ENCODE results near the gene CYP2C9. TPM values are rescaled to one million over a fixed set of nuclear protein-coding genes. Genes with fewer than 3 reads are reported as not detected.
A peak's percentile ranks its signal among the peaks of the same experiment; 100 is the strongest.

The CYP2C9 gene
- polyA plus RNA-seq, 1 donor from 2014 or later: not detected

DNA sequence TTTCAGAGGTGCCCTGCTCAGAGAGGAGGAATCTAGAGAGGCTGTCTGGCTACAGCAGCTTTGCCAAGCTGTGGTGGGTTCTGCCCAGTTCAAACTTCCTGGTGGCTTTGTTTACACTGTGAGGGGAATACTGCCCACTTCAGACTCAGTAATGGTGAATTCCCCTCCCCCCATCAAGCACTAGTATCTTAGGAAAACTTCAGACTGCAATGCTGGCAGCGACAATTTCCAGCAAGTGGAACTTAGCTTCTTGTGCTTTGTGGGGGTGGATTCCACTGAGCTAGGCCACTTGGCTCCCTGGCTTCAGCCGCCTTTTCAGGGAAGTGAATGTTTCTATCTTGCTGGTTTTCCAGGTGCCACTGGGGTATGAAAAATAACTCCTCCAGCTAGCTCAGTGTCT is 88.0 kb downstream of the CYP2C9 start:
- H3K9me2 ChIP-seq (ENCODE audit: insufficient read depth, low read length): no peaks in the 10 kb centered on the region
- no peaks in the 10 kb centered on the region for H4K20me1 ChIP-seq (ENCODE audit: insufficient read depth)
- TF ChIP-seq, protein P1, sequence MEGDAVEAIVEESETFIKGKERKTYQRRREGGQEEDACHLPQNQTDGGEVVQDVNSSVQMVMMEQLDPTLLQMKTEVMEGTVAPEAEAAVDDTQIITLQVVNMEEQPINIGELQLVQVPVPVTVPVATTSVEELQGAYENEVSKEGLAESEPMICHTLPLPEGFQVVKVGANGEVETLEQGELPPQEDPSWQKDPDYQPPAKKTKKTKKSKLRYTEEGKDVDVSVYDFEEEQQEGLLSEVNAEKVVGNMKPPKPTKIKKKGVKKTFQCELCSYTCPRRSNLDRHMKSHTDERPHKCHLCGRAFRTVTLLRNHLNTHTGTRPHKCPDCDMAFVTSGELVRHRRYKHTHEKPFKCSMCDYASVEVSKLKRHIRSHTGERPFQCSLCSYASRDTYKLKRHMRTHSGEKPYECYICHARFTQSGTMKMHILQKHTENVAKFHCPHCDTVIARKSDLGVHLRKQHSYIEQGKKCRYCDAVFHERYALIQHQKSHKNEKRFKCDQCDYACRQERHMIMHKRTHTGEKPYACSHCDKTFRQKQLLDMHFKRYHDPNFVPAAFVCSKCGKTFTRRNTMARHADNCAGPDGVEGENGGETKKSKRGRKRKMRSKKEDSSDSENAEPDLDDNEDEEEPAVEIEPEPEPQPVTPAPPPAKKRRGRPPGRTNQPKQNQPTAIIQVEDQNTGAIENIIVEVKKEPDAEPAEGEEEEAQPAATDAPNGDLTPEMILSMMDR (IDR thresholded peaks at IDR 0.05; ENCODE audit: poor library complexity, severe bottlenecking): no peak
- TF ChIP-seq, protein P2, sequence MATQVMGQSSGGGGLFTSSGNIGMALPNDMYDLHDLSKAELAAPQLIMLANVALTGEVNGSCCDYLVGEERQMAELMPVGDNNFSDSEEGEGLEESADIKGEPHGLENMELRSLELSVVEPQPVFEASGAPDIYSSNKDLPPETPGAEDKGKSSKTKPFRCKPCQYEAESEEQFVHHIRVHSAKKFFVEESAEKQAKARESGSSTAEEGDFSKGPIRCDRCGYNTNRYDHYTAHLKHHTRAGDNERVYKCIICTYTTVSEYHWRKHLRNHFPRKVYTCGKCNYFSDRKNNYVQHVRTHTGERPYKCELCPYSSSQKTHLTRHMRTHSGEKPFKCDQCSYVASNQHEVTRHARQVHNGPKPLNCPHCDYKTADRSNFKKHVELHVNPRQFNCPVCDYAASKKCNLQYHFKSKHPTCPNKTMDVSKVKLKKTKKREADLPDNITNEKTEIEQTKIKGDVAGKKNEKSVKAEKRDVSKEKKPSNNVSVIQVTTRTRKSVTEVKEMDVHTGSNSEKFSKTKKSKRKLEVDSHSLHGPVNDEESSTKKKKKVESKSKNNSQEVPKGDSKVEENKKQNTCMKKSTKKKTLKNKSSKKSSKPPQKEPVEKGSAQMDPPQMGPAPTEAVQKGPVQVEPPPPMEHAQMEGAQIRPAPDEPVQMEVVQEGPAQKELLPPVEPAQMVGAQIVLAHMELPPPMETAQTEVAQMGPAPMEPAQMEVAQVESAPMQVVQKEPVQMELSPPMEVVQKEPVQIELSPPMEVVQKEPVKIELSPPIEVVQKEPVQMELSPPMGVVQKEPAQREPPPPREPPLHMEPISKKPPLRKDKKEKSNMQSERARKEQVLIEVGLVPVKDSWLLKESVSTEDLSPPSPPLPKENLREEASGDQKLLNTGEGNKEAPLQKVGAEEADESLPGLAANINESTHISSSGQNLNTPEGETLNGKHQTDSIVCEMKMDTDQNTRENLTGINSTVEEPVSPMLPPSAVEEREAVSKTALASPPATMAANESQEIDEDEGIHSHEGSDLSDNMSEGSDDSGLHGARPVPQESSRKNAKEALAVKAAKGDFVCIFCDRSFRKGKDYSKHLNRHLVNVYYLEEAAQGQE (IDR thresholded peaks at IDR 0.05; ENCODE audit: borderline replicate concordance): no peak
- TF ChIP-seq EP300 (conservative IDR thresholded peaks at IDR 0.05; ENCODE audit: poor library complexity, severe bottlenecking) (no peak), EZH2 (IDR thresholded peaks at IDR 0.05; ENCODE audit: borderline replicate concordance, insufficient read depth, low read length, poor library complexity, severe bottlenecking) (no peak), MXI1 (conservative IDR thresholded peaks at IDR 0.05; ENCODE audit: poor library complexity, severe bottlenecking) (no peak)
- no peaks in the 10 kb centered on the region for H3K9me3 ChIP-seq (ENCODE audit: low read length)
- H3F3A ChIP-seq (ENCODE audit: insufficient read depth, low read length, poor library complexity, severe bottlenecking): no peaks in the 10 kb centered on the region
- H3K4me3 ChIP-seq (ENCODE audit: low read length): no peak overlapping the region
- H3K79me2 ChIP-seq (replicated peaks; ENCODE audit: insufficient read depth, low read length): no peaks in the 10 kb centered on the region
- no peaks in the 10 kb centered on the region for H3K27me3 ChIP-seq (ENCODE audit: insufficient read depth, low read depth, low read length)
- no peak overlapping the region for H3K4me2 ChIP-seq (ENCODE audit: low read length)
- H2AFZ ChIP-seq (ENCODE audit: low read depth, low read length): no peak overlapping the region
- no peak overlapping the region for H3K9ac ChIP-seq (ENCODE audit: low read length)
- H3K36me3 ChIP-seq (ENCODE audit: insufficient read depth, low read length): no peaks in the 10 kb centered on the region
- no peak overlapping the region for H3K27ac ChIP-seq (ENCODE audit: low read length)

DNA sequence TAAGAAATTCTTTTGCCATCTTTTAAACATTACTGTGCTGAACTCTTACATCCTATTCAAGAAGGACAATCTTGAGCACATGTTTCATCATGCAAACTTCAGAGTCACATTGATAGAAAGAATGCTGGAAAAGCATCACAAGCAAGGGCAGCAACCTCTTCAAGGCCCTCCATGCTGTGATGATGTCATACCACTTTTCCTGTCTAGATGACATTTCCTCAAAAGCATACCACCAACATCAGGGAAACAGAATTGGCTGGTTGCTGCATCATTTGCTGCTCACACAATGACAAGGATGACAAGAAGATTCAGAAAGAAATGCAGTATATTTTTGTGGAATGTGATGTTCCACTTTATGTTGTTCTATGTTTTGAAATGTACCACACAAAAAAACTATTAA is 93.2 kb downstream of the CYP2C9 start:
- H3K4me3 ChIP-seq (ENCODE audit: low read length): peak overlapping the region; percentile 6
- H3K27ac ChIP-seq (ENCODE audit: low read length): peak overlapping the region; percentile 64
- no peaks in the 10 kb centered on the region for H3K79me2 ChIP-seq (replicated peaks; ENCODE audit: insufficient read depth, low read length)
- TF ChIP-seq EP300 (conservative IDR thresholded peaks at IDR 0.05; ENCODE audit: poor library complexity, severe bottlenecking): peak; percentile 91
- TF ChIP-seq, protein P2 (IDR thresholded peaks at IDR 0.05; ENCODE audit: borderline replicate concordance): no peak
- TF ChIP-seq RAD21 (conservative IDR thresholded peaks at IDR 0.05): no peak
- TF ChIP-seq EZH2 (IDR thresholded peaks at IDR 0.05; ENCODE audit: borderline replicate concordance, insufficient read depth, low read length, poor library complexity, severe bottlenecking): no peak
- no peak for TF ChIP-seq TAF1 (IDR thresholded peaks at IDR 0.05; ENCODE audit: low read depth)
- peak; percentile 81 for TF ChIP-seq POLR2AphosphoS5 (IDR thresholded peaks at IDR 0.05)
- TF ChIP-seq MXI1 (conservative IDR thresholded peaks at IDR 0.05; ENCODE audit: poor library complexity, severe bottlenecking): no peak
- TF ChIP-seq SMC3 (conservative IDR thresholded peaks at IDR 0.05; ENCODE audit: poor library complexity): no peak
- TF ChIP-seq, protein P1 (IDR thresholded peaks at IDR 0.05; ENCODE audit: poor library complexity, severe bottlenecking): no peak
- no peaks in the 10 kb centered on the region for H3K9me3 ChIP-seq (ENCODE audit: low read length)
- no peaks in the 10 kb centered on the region for H4K20me1 ChIP-seq (ENCODE audit: insufficient read depth)
- no peaks in the 10 kb centered on the region for H3K36me3 ChIP-seq (ENCODE audit: insufficient read depth, low read length)
- H3K9ac ChIP-seq (ENCODE audit: low read length): peak overlapping the region; percentile 9
- no peak overlapping the region for H3K4me2 ChIP-seq (ENCODE audit: low read length)
- H3F3A ChIP-seq (ENCODE audit: insufficient read depth, low read length, poor library complexity, severe bottlenecking): no peaks in the 10 kb centered on the region
- H3K27me3 ChIP-seq (ENCODE audit: insufficient read depth, low read depth, low read length): no peaks in the 10 kb centered on the region
- no peaks in the 10 kb centered on the region for H3K9me2 ChIP-seq (ENCODE audit: insufficient read depth, low read length)
- peak overlapping the region; percentile 28 for H2AFZ ChIP-seq (ENCODE audit: low read depth, low read length)

Data from neural cell (in vitro differentiated cells).